ENCODE measurements around the gene KIAA0753.

KIAA0753 gene

GRCh38 chr17:6568184-6568758 lies 72.2 kb downstream of the KIAA0753 start:
- no peak for DNase-seq

GRCh38 chr17:6567528-6568183 lies 72.9 kb downstream of the KIAA0753 start:
- no peak for DNase-seq

DNA sequence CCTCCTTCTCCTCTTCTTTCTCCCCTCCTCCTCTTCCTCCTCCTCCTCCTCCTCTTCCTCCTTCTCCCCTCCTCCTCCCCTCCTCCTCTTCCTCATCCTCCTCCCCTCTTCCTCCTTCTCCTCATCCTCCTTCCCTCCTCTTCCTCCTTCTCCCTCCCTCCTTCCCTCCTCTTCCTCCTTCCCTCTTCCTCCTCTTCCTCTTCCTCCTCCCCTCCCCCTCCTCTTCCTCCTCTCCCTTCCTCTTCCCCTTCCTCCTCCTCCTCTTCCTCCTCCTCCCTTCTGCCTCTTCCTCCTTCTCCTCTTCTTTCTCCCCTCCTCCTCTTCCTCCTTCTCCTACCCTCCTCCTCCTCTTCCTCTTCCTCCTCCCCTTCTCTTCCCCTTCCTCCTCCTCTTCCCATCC lies 79.1 kb downstream of the KIAA0753 start:
- DNase-seq, result no peak

DNA sequence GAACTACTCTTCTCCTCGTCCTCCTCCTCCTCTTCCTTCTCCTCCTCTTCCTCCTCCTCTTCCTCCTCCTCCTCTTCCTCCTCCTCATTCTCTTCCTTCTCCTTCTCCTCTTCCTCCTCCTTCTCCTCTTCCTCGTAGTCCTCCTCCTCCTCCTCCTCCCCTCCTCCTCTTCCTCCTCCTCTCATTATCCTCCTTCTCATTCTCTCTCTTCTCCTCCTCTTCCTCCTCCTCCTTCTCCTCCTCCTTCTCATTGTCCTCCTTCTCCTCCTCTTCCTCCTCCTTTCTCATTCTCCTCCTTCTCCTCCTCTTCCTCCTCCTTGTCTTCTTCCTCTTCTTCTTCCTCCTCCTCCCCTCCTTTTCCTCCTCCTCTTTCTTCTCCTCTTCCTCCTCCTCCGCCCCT lies 80.0 kb downstream of the KIAA0753 start:
- DNase-seq, result no peak

- no peak for DNase-seq
Observed at GRCh38 chr17:6559753-6560215, 80.7 kb downstream of the KIAA0753 start.

DNA sequence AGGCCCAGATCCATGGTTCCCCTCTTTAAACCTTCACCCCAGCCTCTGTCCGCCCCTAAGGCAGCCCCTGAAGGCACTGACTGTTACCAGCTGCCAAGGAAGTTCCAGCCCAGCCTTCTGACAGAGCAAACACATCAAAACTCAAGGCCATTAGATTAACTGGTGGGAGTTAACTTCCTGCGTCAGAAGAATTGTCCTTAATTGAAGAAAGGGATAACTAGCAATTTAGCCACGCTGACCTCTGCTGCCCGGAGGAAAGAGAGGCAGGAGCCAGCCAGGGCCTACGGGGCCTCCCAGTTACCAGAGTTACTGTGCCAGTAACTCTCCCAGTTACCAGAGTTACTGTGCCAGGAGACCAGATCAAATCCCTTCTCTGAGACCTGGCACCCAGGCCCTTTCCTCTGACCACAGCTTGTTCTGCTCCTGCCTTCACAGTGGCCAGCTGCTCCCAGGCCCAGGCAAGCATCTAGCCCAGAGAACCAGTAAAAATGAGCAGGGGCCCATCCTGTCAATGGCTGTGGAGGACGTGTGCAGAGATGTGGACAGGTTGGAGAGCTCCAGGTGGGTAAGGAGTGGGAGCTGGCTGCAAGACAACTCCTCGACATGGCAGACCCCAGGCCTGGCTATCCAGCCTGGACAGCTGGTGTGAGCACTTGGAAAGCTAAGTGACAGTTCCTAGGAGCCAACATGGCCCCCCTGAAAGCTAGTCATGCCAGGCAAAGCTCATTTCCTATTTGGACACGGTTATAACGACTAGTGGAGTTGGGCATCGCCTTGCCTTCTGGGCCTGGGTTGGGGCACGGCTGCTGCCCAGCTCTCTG lies 81.4 kb downstream of the KIAA0753 start:
- no peak for DNase-seq

GRCh38 chr17:6558276-6558675 lies 82.2 kb downstream of the KIAA0753 start:
- DNase-seq, result no peak

DNA sequence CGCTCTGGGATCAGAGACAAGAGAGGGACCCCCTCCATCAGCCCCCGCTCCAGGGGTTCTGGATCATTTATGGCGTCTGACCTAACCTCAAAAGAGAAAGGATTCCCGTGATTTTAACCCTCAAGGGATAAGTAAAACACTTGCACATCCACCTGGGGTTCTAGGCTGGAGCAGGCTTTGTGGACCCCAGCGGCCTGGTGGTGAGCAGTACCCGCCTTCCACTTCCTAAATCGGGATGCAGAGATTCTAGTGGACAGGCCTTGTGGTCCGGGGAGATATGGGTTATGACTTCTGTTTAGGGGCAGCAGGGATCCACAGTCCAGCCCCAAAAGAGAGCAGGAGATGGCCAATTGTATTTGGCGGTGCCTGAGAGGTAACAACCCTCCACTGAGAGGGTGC lies 83.5 kb downstream of the KIAA0753 start:
- DNase-seq, result no peak

GRCh38 chr17:6556121-6557039 lies 84.1 kb downstream of the KIAA0753 start, which contains the start of gene PITPNM3:
PITPNM3 (minus strand) TSS chr17:6556555; CDS start chr17:6556406, 149 bp downstream.
- DNase-seq, result no peak

- no peak for DNase-seq
Observed at GRCh38 chr17:6555331-6556120, 85.0 kb downstream of the KIAA0753 start.

DNA sequence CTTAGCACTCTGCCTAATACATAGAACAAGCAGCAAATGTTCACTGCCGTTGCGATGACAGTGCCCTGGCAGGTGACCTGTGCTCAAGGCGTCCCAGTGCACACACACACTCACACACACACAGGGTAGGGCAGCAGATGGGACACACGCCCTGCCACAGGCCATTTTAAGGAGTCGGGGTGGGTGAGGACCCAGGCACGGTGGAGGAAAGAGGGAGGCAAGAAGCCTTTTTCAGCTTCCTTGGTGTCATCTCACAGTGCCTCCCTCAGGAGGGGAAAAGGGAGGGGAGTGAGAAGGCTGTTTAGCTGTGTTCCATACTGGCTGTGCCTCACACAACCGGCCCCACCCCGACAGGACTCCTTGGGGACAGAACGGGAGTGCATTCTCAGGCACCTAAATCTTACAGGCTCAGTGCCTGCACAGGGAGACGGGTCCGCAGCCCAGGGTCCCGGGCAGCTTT lies 85.6 kb downstream of the KIAA0753 start:
- DNase-seq, result no peak

- DNase-seq, result no peak
Observed at GRCh38 chr17:6554342-6554741, 86.2 kb downstream of the KIAA0753 start.

- DNase-seq, result no peak
Observed at GRCh38 chr17:6551869-6552531, 88.5 kb downstream of the KIAA0753 start.

GRCh38 chr17:6551356-6551755 lies 89.2 kb downstream of the KIAA0753 start:
- DNase-seq, result no peak

DNA sequence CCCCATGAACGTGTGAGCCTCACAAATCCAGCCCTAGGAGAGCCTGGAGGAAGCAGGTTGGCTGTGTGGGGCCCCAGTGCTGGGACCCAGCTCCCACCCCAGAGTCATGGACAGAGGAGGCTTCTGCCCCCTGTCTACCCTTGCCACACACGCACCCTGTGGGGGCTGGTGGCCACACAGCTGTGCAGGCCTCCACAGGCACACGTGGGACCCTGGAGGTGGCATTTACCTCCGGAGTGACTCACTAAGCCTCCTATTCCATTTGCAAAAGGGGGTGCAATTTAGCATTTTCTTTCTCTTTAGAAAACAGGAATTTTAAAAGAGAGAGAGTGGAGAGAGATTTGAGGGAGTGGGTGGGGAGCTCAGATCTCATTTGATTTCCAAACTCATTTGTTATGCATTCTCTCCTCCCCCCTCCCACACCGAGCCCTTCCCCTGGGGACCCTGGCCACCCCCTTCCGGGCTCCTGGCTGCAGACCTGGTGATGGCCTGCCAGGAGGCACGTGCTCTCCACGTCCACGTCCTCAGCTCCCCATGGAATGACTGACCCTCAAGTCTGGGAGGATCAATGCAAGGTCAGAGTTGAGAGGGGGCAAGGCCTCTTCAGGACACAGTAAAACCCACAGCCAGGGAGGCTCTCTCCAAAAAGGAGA lies 91.0 kb downstream of the KIAA0753 start:
- DNase-seq, result no peak

DNA sequence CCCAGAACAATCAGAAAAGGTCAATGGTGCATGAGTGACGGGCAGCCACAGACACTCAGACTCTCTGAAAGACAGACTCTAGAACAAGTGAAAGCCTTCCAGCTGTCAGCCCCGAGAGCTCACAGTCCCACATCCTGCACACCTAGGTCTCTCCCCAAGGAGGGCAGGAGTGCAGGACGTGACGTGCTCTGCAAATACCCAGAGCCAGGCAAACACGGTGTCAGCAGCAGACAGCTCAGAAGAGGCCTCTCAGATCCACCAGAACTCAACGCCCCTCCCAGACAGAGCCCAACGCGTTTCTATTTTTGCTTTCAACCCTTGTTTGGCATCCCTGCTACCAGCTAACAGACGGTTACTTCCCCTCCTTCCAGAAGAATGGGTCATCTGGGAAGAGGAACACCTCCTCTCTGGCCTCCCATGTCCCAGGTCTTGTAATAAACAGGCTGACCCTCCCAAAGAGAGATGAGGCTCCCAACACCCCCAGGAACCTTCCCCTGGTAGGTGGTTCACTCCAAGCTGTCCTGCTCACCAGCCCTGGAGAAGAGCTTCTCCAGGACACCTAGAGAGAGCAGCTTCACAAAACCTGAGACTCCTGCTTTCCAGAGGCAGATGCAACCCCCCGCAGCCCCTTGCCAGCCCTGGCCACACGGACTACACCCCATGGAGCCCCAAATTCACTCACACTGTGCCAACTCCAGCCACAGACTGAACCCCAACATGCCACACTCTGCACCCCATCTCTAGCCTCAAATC lies 91.8 kb downstream of the KIAA0753 start:
- DNase-seq, result no peak

DNA sequence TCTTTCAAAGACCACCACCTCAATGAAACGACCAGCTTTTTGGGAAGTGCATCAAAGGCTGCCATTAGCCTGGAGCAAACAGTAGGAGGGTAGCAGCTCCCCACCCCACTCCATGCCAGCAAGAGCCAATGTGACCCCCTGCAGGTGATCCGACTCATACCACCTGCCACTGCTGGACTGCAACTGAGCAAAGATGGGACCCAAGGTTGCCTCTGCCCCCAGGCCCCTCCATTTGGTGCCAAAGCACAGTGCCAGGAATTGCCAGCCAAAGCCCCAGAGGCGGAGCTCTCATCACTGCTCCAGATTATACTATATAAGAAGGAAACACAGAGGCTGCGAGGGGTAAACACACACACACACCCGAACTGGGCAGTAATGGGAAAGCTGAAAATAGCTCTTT lies 92.5 kb downstream of the KIAA0753 start:
- no peak for DNase-seq

GRCh38 chr17:6547336-6547735 lies 93.2 kb downstream of the KIAA0753 start:
- no peak for DNase-seq

- no peak for DNase-seq
Observed at GRCh38 chr17:6546069-6546718, 94.3 kb downstream of the KIAA0753 start.

Data from activated CD4-positive, alpha-beta T cell treated with anti-CD3 and anti-CD28 coated beads for 1 hour (primary cell).